Measurements from ENCODE around the gene SERPINA12. TPM values are rescaled to one million over a fixed set of nuclear protein-coding genes. Genes with fewer than 3 reads are reported as not detected.

SERPINA12 gene
- total RNA-seq, 2 donors from 2014 or later = 0.82 to 1.1 TPM

GRCh38 chr14:94498215-94498614, 11.1 kb downstream of the SERPINA12 start:
- no peak for TF ChIP-seq POLR2AphosphoS5 (IDR thresholded peaks at IDR 0.05)
- TF ChIP-seq, protein P1, sequence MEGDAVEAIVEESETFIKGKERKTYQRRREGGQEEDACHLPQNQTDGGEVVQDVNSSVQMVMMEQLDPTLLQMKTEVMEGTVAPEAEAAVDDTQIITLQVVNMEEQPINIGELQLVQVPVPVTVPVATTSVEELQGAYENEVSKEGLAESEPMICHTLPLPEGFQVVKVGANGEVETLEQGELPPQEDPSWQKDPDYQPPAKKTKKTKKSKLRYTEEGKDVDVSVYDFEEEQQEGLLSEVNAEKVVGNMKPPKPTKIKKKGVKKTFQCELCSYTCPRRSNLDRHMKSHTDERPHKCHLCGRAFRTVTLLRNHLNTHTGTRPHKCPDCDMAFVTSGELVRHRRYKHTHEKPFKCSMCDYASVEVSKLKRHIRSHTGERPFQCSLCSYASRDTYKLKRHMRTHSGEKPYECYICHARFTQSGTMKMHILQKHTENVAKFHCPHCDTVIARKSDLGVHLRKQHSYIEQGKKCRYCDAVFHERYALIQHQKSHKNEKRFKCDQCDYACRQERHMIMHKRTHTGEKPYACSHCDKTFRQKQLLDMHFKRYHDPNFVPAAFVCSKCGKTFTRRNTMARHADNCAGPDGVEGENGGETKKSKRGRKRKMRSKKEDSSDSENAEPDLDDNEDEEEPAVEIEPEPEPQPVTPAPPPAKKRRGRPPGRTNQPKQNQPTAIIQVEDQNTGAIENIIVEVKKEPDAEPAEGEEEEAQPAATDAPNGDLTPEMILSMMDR (IDR thresholded peaks at IDR 0.05) = no peak
- no peak for TF ChIP-seq POLR2A (IDR thresholded peaks at IDR 0.05)
- Histone ChIP-seq H3K9me3 (no peaks in the 10 kb centered on the region), H3K27me3 (replicated peaks; ENCODE audit: insufficient read depth) (no peaks in the 10 kb centered on the region), H3K36me3 (no peaks in the 10 kb centered on the region), H3K4me1 (replicated peaks) (no peaks in the 10 kb centered on the region), H3K27ac (no peak overlapping the region), H3K4me3 (no peak overlapping the region)
- 91% methylated on average over 3 of the region's 3 CpGs for WGBS
- intact Hi-C loops (cut with DNase I) = no loop called here
- DNase-seq (ENCODE audit: low spot score) = no peak

- TF ChIP-seq POLR2AphosphoS5 (IDR thresholded peaks at IDR 0.05) (no peak), POLR2A (IDR thresholded peaks at IDR 0.05) (no peak)
- TF ChIP-seq, protein P1 (IDR thresholded peaks at IDR 0.05) = no peak
- intact Hi-C loops (cut with DNase I) = loop anchor here (5.0 kb wide), 1 partner anchor 72 kb away; no protein-coding TSS in a partner anchor
- no peaks in the 10 kb centered on the region for H3K36me3 ChIP-seq
- H3K27ac ChIP-seq = no peak overlapping the region
- 58% methylated on average over 4 of the region's 4 CpGs for WGBS
- no peak for DNase-seq (ENCODE audit: low spot score)
- no peaks in the 10 kb centered on the region for H3K27me3 ChIP-seq (replicated peaks; ENCODE audit: insufficient read depth)
- H3K4me3 ChIP-seq = no peak overlapping the region
- H3K4me1 ChIP-seq (replicated peaks) = no peaks in the 10 kb centered on the region
- H3K9me3 ChIP-seq = no peaks in the 10 kb centered on the region
Observed at GRCh38 chr14:94494085-94494484, 15.2 kb downstream of the SERPINA12 start.

DNA sequence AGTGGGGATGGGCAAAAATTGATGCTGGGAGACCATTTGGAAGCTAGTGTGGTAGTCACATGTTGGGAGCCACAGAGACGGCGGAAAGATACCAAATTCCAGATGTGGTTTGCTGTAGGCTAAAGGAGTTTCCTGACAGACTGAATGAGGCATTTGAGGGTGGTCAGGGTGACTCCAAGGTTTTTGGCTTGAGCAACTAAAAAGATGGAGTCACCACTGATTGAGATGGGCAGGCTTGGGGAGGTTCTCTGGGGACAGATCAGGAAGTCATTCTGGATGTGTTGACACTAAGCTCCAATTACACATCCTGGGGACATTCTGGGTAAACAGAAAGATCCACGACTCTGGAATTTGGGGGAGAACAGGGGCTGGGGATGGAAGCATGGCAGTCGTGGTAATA, 17.8 kb downstream of the SERPINA12 start:
- Histone ChIP-seq H3K4me3 (no peak overlapping the region), H3K9me3 (no peaks in the 10 kb centered on the region), H3K27ac (no peak overlapping the region), H3K27me3 (replicated peaks; ENCODE audit: insufficient read depth) (no peaks in the 10 kb centered on the region), H3K36me3 (no peaks in the 10 kb centered on the region), H3K4me1 (replicated peaks) (no peaks in the 10 kb centered on the region)
- 59% methylated on average over 4 of the region's 4 CpGs for WGBS
- DNase-seq (ENCODE audit: low spot score) = no peak
- TF ChIP-seq POLR2A (IDR thresholded peaks at IDR 0.05) (no peak), POLR2AphosphoS5 (IDR thresholded peaks at IDR 0.05) (no peak)
- TF ChIP-seq, protein P1 (IDR thresholded peaks at IDR 0.05) = no peak
- intact Hi-C loops (cut with DNase I) = loop anchor here (5.0 kb wide), 1 partner anchor 69 kb away; no protein-coding TSS in a partner anchor

DNA sequence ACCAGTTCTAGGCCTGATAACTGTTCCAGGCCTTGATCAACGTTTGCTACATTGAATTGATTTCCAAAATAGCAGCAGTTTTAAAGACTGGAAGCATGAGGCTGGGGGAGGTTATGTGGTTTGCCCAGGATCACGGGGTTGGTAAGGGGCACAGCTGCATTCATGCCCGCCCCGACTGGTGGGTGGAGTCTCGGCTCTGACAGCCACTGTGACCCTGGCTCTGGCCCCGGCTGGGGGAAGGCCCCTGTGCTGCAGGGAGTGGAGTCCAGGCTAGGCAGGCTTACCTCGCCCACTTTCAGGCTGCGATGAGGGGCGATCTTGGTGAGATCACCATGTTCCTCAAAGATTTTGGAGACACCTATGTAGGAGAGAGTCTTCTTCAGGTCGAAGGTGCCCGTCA, 19.9 kb downstream of the SERPINA12 start:
- Histone ChIP-seq H3K27me3 (replicated peaks; ENCODE audit: insufficient read depth) (no peaks in the 10 kb centered on the region), H3K9me3 (no peaks in the 10 kb centered on the region), H3K36me3 (no peaks in the 10 kb centered on the region), H3K4me1 (replicated peaks) (no peaks in the 10 kb centered on the region), H3K27ac (no peak overlapping the region), H3K4me3 (no peak overlapping the region)
- 82% methylated on average over 11 of the region's 11 CpGs for WGBS
- no peak for DNase-seq (ENCODE audit: low spot score)
- TF ChIP-seq POLR2AphosphoS5 (IDR thresholded peaks at IDR 0.05) (no peak), POLR2A (IDR thresholded peaks at IDR 0.05) (no peak)
- TF ChIP-seq, protein P1 (IDR thresholded peaks at IDR 0.05) = no peak
- intact Hi-C loops (cut with DNase I) = no loop called here

DNA sequence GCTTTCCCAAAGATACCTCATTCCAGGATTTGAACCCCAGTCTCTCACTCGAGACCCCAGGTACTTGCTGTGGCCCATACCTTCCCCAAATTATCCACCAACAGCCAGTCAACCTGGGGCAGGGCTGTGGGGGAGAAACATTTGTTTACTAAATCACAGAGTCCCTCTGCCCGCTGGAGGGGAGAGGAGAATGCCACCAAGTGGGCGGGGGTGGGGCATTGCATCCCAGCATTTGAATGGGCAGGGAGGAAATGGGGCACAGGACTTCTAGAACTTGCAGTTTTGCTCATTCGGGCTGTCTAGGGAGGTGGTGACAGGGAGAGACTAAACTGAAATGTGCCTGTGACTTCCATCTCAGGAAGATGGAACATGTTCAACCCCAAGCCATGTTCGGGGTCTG, 22.4 kb downstream of the SERPINA12 start:
- no peaks in the 10 kb centered on the region for H3K27me3 ChIP-seq (replicated peaks; ENCODE audit: insufficient read depth)
- DNase-seq (ENCODE audit: low spot score) = no peak
- intact Hi-C loops (cut with DNase I) = no loop called here
- H3K4me3 ChIP-seq = no peak overlapping the region
- TF ChIP-seq POLR2AphosphoS5 (IDR thresholded peaks at IDR 0.05) (no peak), POLR2A (IDR thresholded peaks at IDR 0.05) (no peak)
- TF ChIP-seq, protein P1 (IDR thresholded peaks at IDR 0.05) = no peak
- H3K9me3 ChIP-seq = no peaks in the 10 kb centered on the region
- no peaks in the 10 kb centered on the region for H3K4me1 ChIP-seq (replicated peaks)
- no peaks in the 10 kb centered on the region for H3K36me3 ChIP-seq
- WGBS = 43% methylated on average over 5 of the region's 5 CpGs
- no peak overlapping the region for H3K27ac ChIP-seq
